ENCODE measurements around the gene CD274.

DNA sequence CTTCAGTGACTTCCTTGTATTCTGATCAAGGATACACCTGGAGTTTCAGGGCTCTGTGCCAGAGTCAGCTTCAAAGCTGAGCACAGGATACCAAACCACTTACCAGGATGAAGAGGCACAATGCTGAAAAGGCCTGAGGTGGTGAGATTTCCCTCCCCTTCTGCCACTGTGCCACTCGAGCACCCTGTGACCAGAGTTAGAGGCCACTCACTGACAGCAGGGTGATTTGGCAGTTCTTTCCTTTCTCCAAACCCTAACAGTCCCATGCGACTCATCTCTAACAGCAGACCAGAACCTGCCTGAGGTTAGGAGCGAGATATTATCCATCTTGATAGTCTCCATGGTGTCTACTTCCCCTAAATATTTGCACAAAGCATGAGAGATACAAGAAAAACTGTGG lies 14.4 kb upstream of the CD274 start:
- TF ChIP-seq, protein P1, sequence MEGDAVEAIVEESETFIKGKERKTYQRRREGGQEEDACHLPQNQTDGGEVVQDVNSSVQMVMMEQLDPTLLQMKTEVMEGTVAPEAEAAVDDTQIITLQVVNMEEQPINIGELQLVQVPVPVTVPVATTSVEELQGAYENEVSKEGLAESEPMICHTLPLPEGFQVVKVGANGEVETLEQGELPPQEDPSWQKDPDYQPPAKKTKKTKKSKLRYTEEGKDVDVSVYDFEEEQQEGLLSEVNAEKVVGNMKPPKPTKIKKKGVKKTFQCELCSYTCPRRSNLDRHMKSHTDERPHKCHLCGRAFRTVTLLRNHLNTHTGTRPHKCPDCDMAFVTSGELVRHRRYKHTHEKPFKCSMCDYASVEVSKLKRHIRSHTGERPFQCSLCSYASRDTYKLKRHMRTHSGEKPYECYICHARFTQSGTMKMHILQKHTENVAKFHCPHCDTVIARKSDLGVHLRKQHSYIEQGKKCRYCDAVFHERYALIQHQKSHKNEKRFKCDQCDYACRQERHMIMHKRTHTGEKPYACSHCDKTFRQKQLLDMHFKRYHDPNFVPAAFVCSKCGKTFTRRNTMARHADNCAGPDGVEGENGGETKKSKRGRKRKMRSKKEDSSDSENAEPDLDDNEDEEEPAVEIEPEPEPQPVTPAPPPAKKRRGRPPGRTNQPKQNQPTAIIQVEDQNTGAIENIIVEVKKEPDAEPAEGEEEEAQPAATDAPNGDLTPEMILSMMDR (IDR thresholded peaks at IDR 0.05) = no peak
- no peak for TF ChIP-seq POLR2A (IDR thresholded peaks at IDR 0.05)
